Endothelial cell of umbilical vein (primary cell): ENCODE measurements around the gene CAMK2G.

ENCODE experiments used
- EZH2 ChIP-seq: IDR thresholded peaks from 2 replicates; pipeline ENCODE4 v1.6.1; 2012; ENCODE audit warnings: borderline replicate concordance, low read depth, mild to moderate bottlenecking, moderate library complexity, low read length, inconsistent platforms; ENCODE audit not compliant: severe bottlenecking
- FOS ChIP-seq: IDR thresholded peaks from 2 replicates; pipeline ENCODE4 v1.6.1; 2011; ENCODE audit warnings: mild to moderate bottlenecking, low read length, moderate library complexity, borderline replicate concordance; ENCODE audit not compliant: insufficient read depth
- GATA2 ChIP-seq: IDR thresholded peaks from 2 replicates; pipeline ENCODE4 v1.7.0; 2011; ENCODE audit warnings: low read depth, mild to moderate bottlenecking, moderate library complexity, mixed read lengths, low read length; ENCODE audit not compliant: insufficient read length, insufficient read depth
- POLR2A ChIP-seq: IDR thresholded peaks from 2 replicates; pipeline ENCODE4 v1.6.1; 2012; ENCODE audit warnings: low read depth, mild to moderate bottlenecking, control low read depth, low read length
- POLR2AphosphoS5 ChIP-seq: IDR thresholded peaks from 2 replicates; pipeline ENCODE4 v1.6.1; 2012; ENCODE audit warnings: low read depth, mild to moderate bottlenecking, control low read depth, low read length, moderate library complexity; ENCODE audit not compliant: insufficient read depth
- TF ChIP-seq, protein P1 (sequence below), 2 donors: IDR thresholded peaks; 1 replicate in 1 of 2; 2 replicates in 1 of 2; pipeline ENCODE4 v1.5.1; 2011; ENCODE audit warnings: low read length in 2 of 2, mild to moderate bottlenecking in 2 of 2, moderate library complexity in 2 of 2, control low read depth in 1 of 2, inconsistent platforms in 1 of 2, low read depth in 1 of 2; ENCODE audit not compliant: insufficient read depth in 1 of 2; ENCODE audit errors: extremely low read depth in 1 of 2
- TF ChIP-seq, protein P2 (sequence below): IDR thresholded peaks from 2 replicates; pipeline ENCODE4 v1.6.1; 2011; ENCODE audit not compliant: insufficient read depth, insufficient read length

DNA sequence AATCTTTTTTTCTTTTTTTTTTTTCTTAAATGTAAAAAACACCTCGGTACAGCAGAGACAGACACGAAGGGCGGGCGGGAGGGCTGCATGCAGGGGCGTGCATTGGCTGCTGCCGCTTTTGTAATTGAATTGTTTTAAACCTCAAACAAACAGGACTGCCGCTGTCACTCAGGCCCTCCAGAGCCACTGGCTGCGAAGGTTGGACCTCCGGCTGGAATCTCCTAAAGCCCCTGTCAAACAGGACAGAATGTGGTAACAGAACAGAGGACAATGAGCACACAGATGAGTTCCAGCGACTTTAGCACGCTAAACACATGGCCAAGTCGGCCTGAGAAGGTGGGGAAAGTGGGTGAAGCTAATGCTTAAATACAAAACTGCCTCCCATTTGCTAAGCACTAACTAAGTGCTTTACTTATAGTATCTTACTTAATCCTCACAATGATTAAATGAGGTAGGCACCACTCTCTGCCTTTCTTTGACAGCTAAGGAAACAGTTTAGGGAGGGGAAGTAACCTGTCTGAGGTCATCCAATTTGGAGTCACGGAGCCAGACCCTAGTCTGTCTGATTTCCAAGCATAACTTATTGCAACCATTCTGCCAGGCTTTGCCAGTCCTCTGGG lies 60.0 kb downstream of the CAMK2G start:
- TF ChIP-seq, protein P1, sequence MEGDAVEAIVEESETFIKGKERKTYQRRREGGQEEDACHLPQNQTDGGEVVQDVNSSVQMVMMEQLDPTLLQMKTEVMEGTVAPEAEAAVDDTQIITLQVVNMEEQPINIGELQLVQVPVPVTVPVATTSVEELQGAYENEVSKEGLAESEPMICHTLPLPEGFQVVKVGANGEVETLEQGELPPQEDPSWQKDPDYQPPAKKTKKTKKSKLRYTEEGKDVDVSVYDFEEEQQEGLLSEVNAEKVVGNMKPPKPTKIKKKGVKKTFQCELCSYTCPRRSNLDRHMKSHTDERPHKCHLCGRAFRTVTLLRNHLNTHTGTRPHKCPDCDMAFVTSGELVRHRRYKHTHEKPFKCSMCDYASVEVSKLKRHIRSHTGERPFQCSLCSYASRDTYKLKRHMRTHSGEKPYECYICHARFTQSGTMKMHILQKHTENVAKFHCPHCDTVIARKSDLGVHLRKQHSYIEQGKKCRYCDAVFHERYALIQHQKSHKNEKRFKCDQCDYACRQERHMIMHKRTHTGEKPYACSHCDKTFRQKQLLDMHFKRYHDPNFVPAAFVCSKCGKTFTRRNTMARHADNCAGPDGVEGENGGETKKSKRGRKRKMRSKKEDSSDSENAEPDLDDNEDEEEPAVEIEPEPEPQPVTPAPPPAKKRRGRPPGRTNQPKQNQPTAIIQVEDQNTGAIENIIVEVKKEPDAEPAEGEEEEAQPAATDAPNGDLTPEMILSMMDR (IDR thresholded peaks at IDR 0.05; ENCODE audit: extremely low read depth in 1 of 2, insufficient read depth in 1 of 2, low read depth in 1 of 2, low read length in 2 of 2): no peak
- TF ChIP-seq POLR2A: no peak
- no peak for TF ChIP-seq EZH2
- TF ChIP-seq, protein P2, sequence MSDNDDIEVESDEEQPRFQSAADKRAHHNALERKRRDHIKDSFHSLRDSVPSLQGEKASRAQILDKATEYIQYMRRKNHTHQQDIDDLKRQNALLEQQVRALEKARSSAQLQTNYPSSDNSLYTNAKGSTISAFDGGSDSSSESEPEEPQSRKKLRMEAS: no peak
- TF ChIP-seq GATA2: no peak
- no peak for TF ChIP-seq POLR2AphosphoS5
- TF ChIP-seq FOS: no peak
